Activated naive CD4-positive, alpha-beta T cell treated with anti-CD3 and anti-CD28 coated beads, Interleukin-2, amount 50 U/mL, for 16 hours (primary cell): Measurements from ENCODE around the gene HPCAL1.
A peak's percentile ranks its signal among the peaks of the same experiment; 100 is the strongest.
"Not testable (repeated sequence)": the region's sequence is repeated elsewhere in the genome, so short reads cannot be mapped to it uniquely, and the experiment has no call there.

Experiments used
- DNase-seq: peaks from one replicate; pipeline ENCODE4 v3.0.0-alpha.2; 2020

Gene HPCAL1

DNA sequence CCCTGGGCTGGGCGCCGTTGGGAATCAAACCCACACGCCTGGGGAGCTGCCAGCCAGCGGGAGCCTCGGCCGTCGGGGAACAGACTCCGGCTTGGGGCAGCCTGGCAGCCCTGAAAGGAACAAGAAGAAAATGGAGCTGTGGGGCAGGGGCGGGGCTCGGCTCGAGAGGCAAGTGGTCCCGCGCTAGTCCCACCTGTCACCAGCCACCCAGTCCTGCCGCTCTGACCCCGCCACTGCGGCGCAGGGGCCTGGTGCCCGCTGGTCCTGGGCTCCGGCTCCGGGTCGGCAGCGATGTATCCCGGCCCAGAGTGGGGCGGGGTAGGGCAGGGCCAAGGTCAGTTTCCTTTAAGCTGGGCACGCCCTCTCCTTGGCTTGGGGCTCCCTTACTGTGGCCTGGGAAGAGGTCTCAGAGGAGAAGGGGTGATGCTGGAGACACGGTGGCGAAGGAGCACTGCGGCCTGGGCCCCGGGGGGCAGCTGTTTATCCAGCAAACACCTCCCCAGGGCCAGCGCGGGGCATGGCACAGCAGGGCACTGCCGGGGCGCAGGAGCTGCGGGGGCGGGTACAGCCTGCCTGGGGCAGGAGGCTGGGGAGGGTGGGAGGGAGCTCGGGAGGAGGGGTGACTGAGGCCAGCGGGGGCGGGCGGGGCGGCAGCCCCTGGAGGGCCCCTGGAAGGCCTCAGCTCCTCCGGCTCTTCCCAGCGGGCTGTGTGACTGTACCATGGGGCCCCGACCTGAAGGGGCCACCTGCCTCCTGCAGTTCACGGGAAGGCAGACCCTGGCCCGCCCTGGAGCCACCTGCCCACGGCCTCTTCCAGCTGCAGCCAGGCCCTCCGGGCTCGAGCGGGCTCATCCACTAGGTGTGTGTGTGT lies 129.8 kb downstream of the HPCAL1 start:
- DNase-seq, result no peak

DNA sequence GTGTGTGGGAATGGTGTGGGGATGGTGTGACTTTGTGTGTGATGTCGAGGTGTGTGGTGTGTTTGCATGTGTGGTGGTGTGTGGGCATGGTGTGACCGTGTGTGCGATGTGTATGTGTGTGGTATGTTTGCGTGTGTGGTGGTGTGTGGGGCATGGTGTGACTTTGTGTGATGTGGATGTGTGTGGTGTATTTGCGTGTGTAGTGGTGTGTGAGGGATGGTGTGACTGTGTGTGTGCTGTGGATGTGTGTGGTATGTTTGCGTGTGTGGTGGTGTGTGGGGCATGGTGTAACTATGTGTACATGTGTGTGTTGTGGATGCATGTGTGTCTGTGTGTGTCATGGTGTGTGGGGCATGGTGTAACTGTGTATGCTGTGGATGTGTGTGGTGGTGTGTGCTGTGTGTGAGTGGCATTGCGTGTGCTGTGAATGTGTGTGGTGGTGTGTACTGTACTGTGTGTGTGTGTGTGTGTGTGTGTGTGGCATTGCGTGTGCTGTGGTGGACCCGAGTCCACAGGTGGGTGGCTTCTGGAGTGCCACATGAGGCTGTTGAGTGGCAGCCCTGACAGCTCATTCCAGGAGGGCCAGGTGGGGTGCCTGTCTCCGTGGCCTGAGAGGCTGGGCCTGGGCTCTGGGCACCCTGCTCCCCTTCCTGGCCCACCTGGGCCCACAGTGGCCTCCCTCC lies 130.7 kb downstream of the HPCAL1 start:
- DNase-seq, result no peak

DNA sequence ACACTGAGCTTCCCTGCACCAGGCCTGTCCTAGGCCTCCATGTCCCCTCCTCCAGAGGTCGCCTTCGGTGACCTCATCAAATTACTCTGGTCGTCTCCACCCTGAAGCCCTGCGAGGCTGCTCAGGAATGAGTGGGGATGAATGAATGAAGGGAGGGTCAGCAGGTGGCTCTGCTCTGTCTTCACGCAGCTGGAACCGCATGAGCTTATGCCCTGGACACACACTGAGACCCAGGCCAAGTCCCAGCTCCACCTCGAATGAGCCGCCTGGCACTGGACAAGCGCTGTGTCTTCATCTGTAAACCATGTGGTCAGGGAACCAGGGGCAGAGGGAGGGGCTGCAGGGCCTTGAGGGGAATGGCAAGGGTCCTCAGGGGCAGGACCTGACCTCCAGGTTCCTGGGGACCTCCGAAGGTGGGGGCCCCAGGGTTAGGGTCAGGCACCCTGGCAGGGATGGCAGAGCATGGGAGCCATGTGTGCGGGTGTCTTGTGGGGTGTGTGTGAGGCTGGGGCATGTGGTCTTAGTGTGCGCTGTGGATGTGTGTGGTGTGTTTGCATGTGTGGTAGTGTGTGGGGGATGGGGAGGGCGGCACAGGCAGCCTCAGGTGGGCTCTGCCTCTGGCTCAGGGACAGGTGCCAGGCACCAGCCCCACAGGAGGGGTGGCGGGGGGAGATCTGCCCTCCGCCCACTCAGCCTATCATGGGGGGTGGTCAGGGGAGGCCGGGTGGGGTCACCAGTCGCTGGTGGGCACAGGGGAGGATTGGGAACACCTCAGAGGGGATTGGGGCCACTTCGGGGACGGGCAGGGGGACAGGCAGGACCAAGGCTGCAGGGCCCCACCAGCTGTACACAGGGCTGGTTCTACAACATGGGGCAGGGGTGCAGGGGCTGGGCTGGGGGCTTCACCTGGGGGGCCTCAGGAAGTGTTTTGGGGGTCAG lies 131.5 kb downstream of the HPCAL1 start:
- no peak for DNase-seq

DNA sequence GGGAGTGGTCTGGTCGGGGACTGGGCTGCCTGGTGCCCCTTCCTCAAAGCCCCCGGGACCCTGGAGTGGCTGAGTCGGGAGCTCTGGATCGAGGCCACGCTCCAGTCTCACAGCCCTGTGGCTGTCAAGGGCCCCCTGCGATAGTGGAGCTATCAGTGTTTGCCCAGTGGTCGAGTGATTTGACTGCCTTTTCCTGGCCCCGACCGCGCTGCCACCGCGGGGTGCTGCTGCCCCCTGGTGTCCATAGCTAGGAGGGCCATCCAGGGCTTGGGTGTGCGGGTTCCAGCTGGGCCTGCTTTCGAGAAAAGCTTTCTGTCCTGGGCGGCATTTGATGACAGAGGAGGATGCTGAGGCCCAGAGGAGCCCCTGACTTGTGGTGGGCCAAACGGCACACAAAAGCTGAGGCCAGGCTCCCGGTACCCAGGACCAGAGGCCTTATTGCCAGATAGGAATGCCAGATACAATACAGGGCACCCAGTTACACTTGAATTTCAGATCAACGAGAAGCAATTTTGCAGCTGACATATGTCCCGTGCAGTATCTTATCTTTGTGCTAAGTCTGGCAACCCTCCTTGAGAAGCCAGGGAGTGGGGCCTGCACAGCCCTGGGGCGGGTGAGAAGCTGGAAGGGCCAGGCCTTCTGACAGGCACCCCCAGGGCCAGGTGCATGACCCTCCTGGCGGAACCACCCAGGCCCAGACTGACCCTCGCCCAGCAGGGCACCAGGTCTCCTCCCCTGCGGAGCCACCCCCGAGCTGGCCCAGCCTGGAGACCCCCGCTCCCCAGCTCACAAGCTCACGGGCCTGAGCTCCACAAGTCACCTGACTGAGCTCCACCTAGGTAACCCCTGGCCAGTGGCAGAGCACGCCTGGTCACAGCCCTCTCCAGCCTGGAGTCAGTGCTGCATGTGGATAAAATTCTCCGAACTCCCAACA lies 132.4 kb downstream of the HPCAL1 start:
- peak; percentile 69 for DNase-seq

DNA sequence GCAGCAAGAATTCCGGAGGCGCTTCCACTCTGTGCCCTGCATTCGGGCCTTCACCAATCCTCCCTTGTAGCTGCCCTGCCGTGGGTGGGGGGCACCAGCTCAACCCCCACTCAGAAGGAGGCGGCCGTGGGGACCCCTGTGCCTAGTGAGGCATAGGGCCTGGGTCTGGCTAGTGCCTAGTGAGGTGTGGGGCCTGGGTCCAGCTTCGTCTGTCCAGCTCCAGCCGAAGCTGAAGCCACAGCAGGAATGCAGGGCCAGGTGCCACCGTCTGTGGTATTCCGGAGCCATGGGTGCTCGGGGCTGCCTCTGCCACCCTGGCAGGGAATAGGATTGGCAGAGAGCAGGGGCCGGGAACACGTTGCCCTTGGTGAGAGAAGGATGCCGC lies 133.1 kb downstream of the HPCAL1 start:
- DNase-seq, result no peak

DNA sequence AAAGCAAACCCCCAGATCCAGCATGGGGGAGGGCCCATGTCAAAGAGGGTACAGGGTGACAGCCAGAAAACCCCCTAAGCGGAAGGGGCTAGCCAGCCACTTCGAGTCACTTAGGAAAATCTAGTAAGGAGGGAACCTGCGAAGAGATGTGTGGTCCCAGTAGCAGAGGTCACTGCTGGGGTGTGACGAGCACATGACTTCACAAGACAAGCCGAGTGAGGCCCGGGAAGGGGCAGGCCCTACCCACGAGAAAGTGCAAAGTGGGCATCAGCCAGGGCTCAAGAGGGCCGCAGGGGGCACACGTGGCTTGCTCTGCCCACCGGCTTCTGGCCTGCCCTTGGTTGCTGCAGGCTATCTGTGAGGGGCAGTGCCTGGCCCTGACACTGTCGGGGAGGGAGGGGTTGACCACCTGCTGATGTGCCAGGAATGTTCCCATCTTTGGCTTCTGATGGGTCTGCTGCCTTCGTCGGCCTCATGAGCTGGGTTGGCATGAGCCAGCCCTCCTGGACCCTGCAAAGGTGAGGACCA lies 133.9 kb downstream of the HPCAL1 start:
- DNase-seq, result no peak

DNA sequence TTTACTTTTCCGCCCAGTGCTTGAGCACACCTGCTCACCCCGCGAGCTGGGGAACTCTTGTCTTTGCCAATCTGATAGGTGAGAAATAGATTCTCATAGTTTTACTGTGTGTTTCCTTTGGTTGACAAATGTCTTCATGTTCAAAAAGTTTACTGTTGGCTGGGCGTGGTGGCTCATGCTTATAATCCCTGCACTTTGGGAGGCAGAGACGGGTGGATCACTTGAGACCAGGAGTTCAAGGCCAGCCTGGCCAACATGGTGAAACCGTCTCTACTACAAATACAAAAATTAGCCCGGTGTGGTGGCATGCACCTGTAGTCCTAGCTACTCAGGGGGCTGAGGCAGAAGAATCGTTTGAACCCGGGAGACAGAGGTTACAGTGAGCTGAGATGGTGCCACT lies 135.1 kb downstream of the HPCAL1 start:
- no peak for DNase-seq

DNA sequence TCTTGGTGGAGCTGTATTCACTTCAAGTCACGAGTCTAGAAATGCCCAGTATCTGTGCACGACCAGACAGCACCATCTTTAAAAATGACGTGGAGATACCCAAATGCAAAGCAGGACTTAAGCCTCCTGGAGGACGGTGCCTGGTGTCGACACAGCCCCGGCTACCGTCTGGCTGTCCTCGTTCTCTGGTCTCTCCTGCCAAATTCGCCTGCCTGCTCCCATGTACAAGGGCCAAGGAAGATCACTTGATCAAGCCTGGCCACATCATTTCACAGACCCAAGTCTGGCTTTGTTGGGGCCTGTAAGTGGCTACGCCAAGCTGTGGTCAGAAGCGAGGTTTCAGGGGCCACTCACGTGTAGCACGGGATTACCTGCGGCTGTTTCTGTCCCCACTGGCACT lies 136.0 kb downstream of the HPCAL1 start:
- DNase-seq, result no peak

DNA sequence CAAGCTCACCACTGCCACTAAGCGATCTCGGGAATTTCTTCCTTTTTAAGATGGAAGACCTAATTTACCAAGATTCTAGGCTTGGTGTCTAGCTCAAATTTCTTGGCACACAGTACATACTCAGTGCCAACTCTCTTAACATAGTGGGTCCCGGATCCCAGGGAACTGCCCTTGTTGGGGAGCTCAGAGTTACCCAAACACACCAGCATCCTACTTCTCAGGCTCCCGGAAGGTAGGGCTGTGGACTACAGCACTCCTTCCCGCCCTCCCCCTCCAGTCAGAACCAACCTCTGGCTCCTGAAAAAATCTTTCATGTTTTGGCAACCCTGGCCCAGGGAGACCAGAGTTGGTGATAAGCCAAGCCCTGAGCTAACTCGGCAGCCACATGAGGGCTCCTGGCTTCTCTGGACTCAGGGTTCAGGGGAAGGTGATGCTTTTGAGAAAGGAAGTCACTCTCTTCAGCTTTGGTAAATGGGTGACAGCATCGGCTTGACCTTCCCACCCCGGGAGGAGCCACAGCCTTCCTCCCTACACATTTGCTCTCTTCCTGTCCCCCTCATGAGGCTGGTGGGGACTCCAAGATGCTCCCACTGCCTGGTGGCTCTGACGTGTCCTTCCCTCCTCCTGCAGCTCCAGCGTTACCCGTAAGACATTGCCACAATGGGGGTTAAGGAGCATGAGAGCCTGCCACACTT lies 136.6 kb downstream of the HPCAL1 start:
- no peak for DNase-seq

DNA sequence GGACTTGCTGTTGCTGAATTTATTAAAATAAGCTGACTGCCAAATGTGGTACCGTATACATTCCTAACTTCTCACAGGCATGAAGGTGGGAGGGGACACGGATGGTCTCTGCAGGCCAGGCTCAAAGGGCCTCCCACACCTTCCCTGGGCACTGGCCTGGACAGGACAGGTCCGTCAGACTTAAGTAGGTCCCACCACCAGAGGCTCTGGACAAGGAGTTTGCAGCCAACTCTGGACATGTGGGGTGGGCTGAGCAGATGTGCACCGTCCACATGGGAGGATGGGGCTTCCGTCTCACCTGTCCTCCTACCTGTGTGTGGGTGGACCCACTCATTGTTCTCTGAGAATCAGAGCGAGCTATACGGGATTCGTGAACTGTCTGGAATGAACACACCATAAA lies 137.3 kb downstream of the HPCAL1 start:
- DNase-seq, result no peak

DNA sequence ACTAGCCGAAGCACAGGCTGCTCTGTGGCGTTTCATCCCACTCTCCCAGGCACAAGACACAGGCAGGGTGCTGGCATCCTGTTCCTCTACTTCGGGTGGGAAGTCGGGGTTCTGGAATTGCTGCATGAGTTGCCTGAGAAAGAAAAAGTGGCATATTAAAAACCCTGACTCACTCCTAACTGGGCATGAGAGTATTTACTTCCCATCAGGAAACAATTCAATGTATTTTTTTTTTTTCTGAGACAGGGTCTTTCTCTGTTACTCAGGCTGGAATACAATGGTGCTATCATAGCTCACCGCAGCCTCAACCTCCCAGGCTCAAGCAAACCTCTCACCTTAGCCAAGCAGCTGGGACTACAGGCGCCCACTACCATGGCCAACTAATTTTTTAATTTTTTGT lies 138.0 kb downstream of the HPCAL1 start:
- no peak for DNase-seq

DNA sequence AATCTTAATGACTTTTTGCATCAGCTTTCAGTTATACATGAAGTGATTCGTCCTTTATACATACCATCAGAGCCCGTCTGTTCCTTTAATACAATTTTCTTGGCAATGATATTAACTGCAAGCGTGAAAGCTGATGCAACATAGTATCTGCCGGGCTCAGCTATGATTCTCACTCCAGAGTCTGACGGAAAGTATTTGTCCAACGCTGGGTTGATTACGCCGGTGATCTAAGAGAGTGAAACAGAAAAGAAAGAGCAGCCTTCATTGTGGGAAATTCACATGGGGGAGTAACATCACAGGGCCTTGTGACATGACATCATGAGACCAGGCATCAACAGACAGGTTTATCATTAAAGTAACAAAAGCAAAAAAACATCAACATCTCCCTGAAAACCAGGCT lies 139.2 kb downstream of the HPCAL1 start:
- DNase-seq, result peak; percentile 44

DNA sequence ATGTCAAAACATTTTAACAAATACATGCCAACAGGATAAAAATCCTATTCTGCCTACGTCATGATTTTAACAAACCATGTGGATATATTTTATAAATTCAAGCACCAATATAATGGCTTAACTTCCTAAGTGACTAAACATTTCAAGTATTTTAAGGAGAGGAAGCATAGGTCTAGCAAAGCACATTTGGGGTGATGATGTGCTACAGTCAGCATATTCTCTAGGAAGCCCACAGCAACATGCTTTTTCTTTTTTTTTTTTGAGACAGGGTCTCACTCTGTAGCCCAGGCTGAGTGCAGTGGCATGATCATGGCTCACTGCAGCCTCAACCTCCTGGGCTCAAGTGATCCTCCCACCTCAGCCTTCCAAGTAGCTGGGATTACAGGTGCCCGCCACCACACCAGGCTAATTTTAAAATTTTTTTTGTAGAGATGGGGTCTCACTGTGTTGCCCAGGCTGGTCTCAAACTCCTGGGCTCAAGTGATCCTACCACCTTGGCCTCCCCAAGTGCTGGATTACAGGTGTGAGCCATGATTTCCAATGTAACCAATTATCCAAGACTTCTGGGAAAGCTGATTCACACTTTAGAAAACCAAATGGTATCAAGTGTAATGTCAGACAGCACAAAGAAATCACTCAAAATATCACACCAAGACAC lies 139.9 kb downstream of the HPCAL1 start:
- not testable (repeated sequence) for DNase-seq

DNA sequence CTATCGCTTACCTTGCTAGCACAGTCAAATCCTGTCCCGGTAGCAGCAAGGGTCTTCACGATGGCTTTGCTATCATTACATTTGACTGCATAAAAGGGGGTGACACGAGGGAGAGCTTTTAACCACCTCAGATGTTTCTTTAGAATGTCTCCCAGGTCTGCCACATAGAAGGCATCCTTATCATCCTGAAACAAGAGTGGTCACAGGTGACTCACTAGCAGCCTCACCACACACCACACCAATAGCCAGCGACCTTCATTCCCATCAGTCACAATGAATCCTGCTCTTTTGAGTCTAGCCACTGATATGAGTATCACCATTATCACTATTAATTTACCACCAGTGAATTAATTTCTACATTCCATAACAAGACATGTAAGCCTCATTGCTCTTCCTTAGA lies 141.8 kb downstream of the HPCAL1 start:
- DNase-seq, result peak; percentile 40

DNA sequence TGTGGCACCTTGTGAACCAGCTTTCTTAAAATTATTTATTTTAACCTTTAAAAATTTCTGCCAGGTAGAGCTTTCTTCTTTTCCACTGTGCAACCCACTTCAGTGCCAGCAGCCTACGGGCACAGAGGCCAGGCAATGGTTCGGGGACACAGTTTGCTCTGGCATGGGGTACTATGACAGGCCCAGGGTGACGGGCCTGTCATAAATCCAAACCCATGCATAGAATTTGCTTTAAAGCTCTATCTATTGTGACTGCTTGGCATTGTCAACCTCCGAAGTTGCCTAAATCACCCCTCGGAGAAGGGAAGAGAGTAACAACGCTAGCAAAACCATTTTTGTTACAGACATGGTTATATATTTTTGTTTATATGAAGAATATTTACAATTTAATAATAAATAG lies 143.9 kb downstream of the HPCAL1 start:
- no peak for DNase-seq

DNA sequence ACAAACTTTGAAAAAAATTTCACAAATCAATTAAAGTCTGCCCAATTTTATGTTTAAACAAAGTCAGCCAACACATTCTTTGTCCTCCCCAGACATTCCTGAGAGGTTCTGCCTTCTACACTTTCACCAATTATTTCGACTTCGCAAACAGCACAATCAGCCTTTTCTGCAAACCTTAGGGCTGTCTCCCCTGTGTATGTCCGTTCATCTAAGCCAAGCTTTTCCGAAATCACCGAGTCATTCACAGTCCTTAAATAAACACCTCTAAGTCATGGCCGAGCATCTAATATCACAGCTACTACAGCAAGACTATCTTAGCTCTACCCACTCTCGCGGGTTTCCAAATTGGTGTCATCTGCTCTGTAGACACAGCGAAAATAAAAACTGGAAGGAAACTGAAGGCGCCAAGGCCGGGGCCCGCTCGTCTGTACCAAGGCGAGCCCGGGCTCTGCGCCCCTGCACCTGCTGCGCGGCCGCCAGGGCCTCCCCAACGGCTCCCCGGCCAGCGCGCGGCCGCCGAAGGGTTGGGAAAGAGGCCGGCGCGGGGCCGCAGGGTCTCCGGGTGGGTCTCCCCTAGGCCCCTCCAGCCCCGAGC lies 144.7 kb downstream of the HPCAL1 start:
- peak; percentile 57 for DNase-seq

DNA sequence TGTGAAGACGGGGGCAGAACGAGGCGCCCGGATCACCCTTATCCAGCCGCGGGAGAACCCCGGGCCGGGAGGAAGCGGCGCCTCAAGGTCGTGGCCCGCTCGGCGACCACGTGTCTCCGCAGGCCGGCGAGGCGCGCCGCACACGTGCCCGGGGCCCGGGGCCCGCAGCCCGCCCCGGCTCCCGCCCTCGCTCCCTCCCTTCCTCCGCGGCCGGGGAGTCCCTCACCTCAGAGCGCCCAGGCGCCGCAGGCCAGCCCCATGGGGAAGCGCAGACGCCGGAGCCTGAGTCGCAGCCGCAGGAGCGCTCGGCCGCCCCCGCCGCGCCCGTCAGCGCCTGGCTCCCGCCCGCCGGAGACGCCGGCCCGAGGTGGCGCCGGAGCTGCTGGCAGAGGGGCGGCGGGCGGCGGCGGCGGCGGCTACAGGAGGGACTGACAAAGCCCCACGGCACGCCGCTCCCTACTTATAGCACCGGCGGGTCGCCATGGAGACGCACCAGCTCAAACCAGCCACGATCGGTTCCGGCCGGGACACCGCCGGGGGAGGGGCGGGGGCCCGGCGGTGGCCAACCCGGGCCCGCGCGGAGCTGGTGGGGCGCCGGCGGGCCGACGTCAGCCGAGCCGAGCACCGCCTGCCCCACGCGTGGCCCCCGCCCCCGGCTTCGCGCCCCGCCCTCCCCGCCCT lies 145.3 kb downstream of the HPCAL1 start, which contains the start of gene ODC1:
TSS of gene ODC1 (minus strand) at position 433 of the 681 bp plus-strand sequence. CDS start 3,295 bp downstream, outside the sequence.
- peak; percentile 99 for DNase-seq

DNA sequence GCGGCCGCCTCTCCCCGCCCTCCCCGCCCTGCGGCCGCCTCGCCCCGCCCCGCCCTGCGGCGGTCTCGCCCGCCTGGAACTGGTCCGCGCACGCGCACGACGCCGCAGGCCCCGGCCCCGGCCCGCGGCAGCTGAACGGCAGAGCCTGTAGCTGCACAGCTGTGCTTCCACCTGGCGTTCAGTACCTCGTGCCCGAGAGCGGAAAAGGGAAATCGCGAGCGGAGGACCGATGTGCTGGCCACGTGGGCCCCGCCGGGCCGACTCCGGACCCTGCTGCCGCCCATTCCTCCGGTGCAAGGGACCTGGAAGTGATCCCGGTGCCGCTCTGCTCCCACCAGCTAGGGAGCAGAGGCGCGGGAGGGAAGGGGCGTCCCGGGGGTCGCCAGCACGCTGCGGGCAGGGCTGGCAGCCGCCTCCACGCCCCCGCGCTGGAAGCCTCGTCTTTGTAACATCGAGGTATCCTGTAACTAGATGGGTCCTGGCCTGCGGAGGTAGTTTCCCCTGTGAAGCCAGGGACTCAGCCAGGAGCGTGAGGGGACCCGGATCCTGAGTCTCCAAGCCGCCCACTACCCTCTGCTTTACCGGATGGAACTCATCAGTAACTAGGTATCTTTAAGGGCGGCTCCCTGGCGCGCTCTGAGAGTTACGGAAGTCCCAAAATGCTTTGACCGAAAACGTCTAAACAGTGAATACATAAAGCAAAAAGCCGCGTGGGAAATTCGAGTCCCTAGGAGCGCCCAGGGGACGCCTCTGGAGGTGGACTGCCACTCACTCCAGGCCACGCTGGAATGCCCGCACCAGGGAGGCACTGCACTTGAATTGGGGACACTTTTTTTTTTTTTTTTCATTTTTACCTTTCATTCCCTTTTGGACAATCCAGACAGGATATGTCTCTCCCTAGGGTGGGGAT lies 146.1 kb downstream of the HPCAL1 start:
- peak; percentile 95 for DNase-seq
